Psoas muscle (tissue), 8 donors: Measurements from ENCODE around the gene SLX9. TPM values are rescaled to one million over a fixed set of nuclear protein-coding genes. Genes with fewer than 3 reads are reported as not detected.

Experiments used
- ATAC-seq, 4 donors: fragments of 200-7000 bp; cut with Tn5 transposase; one replicate each; pipeline ENCODE4 v1.9.1; 2020; ENCODE audit warnings: moderate library complexity in 3 of 4, mild to moderate bottlenecking in 2 of 4
- DNase-seq, 2 donors: peaks; one replicate each; pipeline ENCODE4 v3.0.0-alpha.2; 2020
- H3K27ac ChIP-seq: fragments of 200-600 bp; one replicate; pipeline ENCODE4 v1.8.0; 2022
- H3K27me3 ChIP-seq, 3 donors: fragments of 200-600 bp in 1 of 3; one replicate each; pipeline versions ENCODE4 v1.6.1 to v1.8.0; 2013 to 2022; ENCODE audit warnings: low read length in 2 of 3, mild to moderate bottlenecking in 2 of 3, moderate library complexity in 1 of 3; ENCODE audit not compliant: insufficient read depth in 3 of 3
- H3K36me3 ChIP-seq, 2 donors: fragments of 200-600 bp in 1 of 2; one replicate each; pipeline versions ENCODE4 v1.6.1 to v1.8.0; 2013 to 2022; ENCODE audit warnings: low read depth in 1 of 2, mild to moderate bottlenecking in 1 of 2, moderate library complexity in 1 of 2; ENCODE audit not compliant: insufficient read depth in 1 of 2
- H3K4me1 ChIP-seq: fragments of 200-600 bp; one replicate; pipeline ENCODE4 v1.8.0; 2022
- H3K4me3 ChIP-seq: fragments of 200-600 bp; one replicate; pipeline ENCODE4 v1.8.0; 2022; ENCODE audit warnings: mild to moderate bottlenecking
- H3K9me3 ChIP-seq: fragments of 200-600 bp; one replicate; pipeline ENCODE4 v1.8.0; 2022
- CTCF ChIP-seq: fragments of 200-600 bp; IDR thresholded peaks from one replicate; pipeline ENCODE4 v1.8.0; 2022; ENCODE audit warnings: antibody characterized with exemption
- WGBS, 3 donors: extraction: QIAGEN DNeasy Blood & Tissue Kit; methylation state at CpG; one replicate each; pipeline versions ENCODE4 v1.1.6 to v1.1.7; 2013; 5-methylcytosine and 5-hydroxymethylcytosine counted together
- intact Hi-C, 2 donors: fragments of 100-400 bp; cut with DNase I; formaldehyde crosslinking; loops; one replicate each; pipeline versions ENCODE4 v1.11.0 to v1.14.2; 2022
- polyA plus RNA-seq, 3 donors: library from polyadenylated mRNA; stranded (reverse); fragments of 200-250 nt; gene quantifications; one replicate each; pipeline ENCODE4 v1.2.3, GENCODE V29; 2013
- total RNA-seq, 4 donors: library from RNA; stranded (reverse); fragmentation: NEBNext Ultra II Directional in 2 of 4; extraction: Animal tissue kit (Norgen Biotek cat#: 25700) in 2 of 4; gene quantifications; one replicate each; pipeline versions ENCODE4 v1.2.1 to v1.2.4, GENCODE V29; 2021 to 2023
- donor health status: healthy with polysubstance abuse.
- donor health status: DM: no; HTN: no; CAD: no; lungs with moderate emphysema.
- donor health status: Bipolar disorder and iron deficiency.
- donor health status: healthy.
- donor health status: DM: yes; HTN: yes; CAD: no.
- donor health status: DM: no; HTN: no; CAD: no.
- donor health status: DM: no; HTN: no; CAD: no.
- donor health status: DM: yes; HTN: yes; CAD: no.

Gene SLX9
- total and polyA plus RNA-seq, 7 donors: 20.2 to 69.2 (median 30.1) TPM

- WGBS, 3 donors: 79 to 85% (median 85%) methylated on average over 17 of the region's 17 CpGs
- intact Hi-C loops: no loop called here
- DNase-seq: peak; percentile 18 to 48
These were observed 25.6 kb downstream of the SLX9 start for GRCh38 chr21:44965251-44966022.

GRCh38 chr21:44966135-44967081 lies 26.6 kb downstream of the SLX9 start:
- Histone ChIP-seq H3K27me3 (no peaks in the 10 kb centered on the region), H3K36me3 (peaks cover 0 to 18% of the 10 kb centered on the region in 2 donors), H3K27ac (no peak overlapping the region), H3K9me3 (no peaks in the 10 kb centered on the region), H3K4me1 (peaks cover 17% of the 10 kb centered on the region), H3K4me3 (no peak overlapping the region)
- intact Hi-C loops: no loop called here
- WGBS, 3 donors: 71 to 74% (median 73%) methylated on average over 27 to 30 of the region's 30 CpGs
- ATAC-seq (peak in 1 of 4 donors; percentile 32), DNase-seq (peak; percentile 63 to 77)
- no peak for TF ChIP-seq CTCF

More at GRCh38 chr21:44965251-44966022, 25.6 kb downstream of the SLX9 start:
- Histone ChIP-seq H3K4me1 (peaks cover 20% of the 10 kb centered on the region), H3K4me3 (no peak overlapping the region), H3K27ac (no peak overlapping the region), H3K9me3 (no peaks in the 10 kb centered on the region), H3K36me3 (peaks cover 0 to 25% of the 10 kb centered on the region in 2 donors), H3K27me3 (no peaks in the 10 kb centered on the region)
- ATAC-seq: no peak
- no peak for TF ChIP-seq CTCF

GRCh38 chr21:44967082-44968047 lies 27.5 kb downstream of the SLX9 start:
- 89 to 91% (median 90%) methylated on average over 36 to 38 of the region's 38 CpGs for WGBS, 3 donors
- Histone ChIP-seq H3K27ac (no peak overlapping the region), H3K27me3 (no peaks in the 10 kb centered on the region), H3K4me3 (peak overlapping the region; percentile 18), H3K4me1 (peaks cover 14% of the 10 kb centered on the region), H3K36me3 (peaks cover 0 to 18% of the 10 kb centered on the region in 2 donors), H3K9me3 (no peaks in the 10 kb centered on the region)
- peak; percentile 9 to 28 (median 26) for ATAC-seq
- TF ChIP-seq CTCF: no peak
- DNase-seq: peak in 1 of 2 donors; percentile 55
- intact Hi-C loops: no loop called here

GRCh38 chr21:44969066-44969670 lies 29.3 kb downstream of the SLX9 start:
- peaks cover 8% of the 10 kb centered on the region for H3K4me1 ChIP-seq
- DNase-seq (no peak), ATAC-seq (no peak)
- 81 to 87% (median 85%) methylated on average over 20 of the region's 20 CpGs for WGBS, 3 donors
- no peak for TF ChIP-seq CTCF
- no peak overlapping the region for H3K27ac ChIP-seq
- no peaks in the 10 kb centered on the region for H3K9me3 ChIP-seq
- no peak overlapping the region for H3K4me3 ChIP-seq
- H3K27me3 ChIP-seq: no peaks in the 10 kb centered on the region
- intact Hi-C loops: no loop called here
- H3K36me3 ChIP-seq: peaks cover 0 to 19% of the 10 kb centered on the region in 2 donors
